Vagina (tissue), 2 donors: ENCODE results near the gene SLC40A1. TPM values are rescaled to one million over a fixed set of nuclear protein-coding genes. Genes with fewer than 3 reads are reported as not detected.

Source experiments
- DNase-seq, 2 donors: peaks; one replicate each; pipeline ENCODE4 v3.0.0-alpha.2; 2017; ENCODE audit errors: extremely low spot score in 2 of 2
- H3K27ac ChIP-seq: fragments of 200-600 bp; sonication (generic); one replicate; pipeline ENCODE4 v1.5.1; 2019
- H3K27me3 ChIP-seq: fragments of 200-600 bp; sonication (generic); one replicate; pipeline ENCODE4 v1.5.1; 2019
- H3K36me3 ChIP-seq, 2 donors: fragments of 200-600 bp; sonication (generic); one replicate each; pipeline ENCODE4 v1.5.1; 2017 to 2019
- H3K4me1 ChIP-seq: fragments of 200-600 bp; sonication (generic); one replicate; pipeline ENCODE4 v1.5.1; 2019
- H3K4me3 ChIP-seq, 2 donors: fragments of 200-600 bp; sonication (generic); 1 replicate in 1 of 2; 2 replicates in 1 of 2; pipeline ENCODE4 v1.5.1; 2016 to 2019
- H3K9me3 ChIP-seq: fragments of 200-600 bp; sonication (generic); one replicate; pipeline ENCODE4 v1.5.1; 2019
- CTCF ChIP-seq, 3 experiments: fragments of 450-650 bp in 2 of 3; fragments of 200-600 bp in 1 of 3; sonication (generic) in 1 of 3; IDR thresholded peaks; one replicate each; pipeline ENCODE4 v1.5.1; 2017 to 2019; ENCODE audit warnings: antibody characterized with exemption in 3 of 3, mild to moderate bottlenecking in 2 of 3, moderate library complexity in 2 of 3
- POLR2A ChIP-seq, 2 donors: fragments of 450-650 bp; IDR thresholded peaks; one replicate each; pipeline ENCODE4 v1.6.1; 2017; ENCODE audit warnings: antibody characterized with exemption in 2 of 2, mild to moderate bottlenecking in 2 of 2, moderate library complexity in 2 of 2
- POLR2AphosphoS5 ChIP-seq, 2 donors: sonication (generic); formaldehyde crosslinking; IDR thresholded peaks; one replicate each; pipeline ENCODE4 v1.9.0; 2017; ENCODE audit warnings: antibody characterized with exemption in 2 of 2, mild to moderate bottlenecking in 2 of 2, low read depth in 1 of 2; ENCODE audit not compliant: insufficient read depth in 1 of 2
- intact Hi-C: fragments of 100-400 bp; cut with DNase I; formaldehyde crosslinking; loops from one replicate; pipeline ENCODE4 v1.15.1; 2023
- total RNA-seq: library from RNA; depleted of rRNA; stranded (reverse); fragments of >200 nt; gene quantifications from one replicate; pipeline ENCODE4 v1.2.3, GENCODE V29; 2016

SLC40A1 gene
- total RNA-seq, 1 donor from 2014 or later, result 53.3 TPM

DNA sequence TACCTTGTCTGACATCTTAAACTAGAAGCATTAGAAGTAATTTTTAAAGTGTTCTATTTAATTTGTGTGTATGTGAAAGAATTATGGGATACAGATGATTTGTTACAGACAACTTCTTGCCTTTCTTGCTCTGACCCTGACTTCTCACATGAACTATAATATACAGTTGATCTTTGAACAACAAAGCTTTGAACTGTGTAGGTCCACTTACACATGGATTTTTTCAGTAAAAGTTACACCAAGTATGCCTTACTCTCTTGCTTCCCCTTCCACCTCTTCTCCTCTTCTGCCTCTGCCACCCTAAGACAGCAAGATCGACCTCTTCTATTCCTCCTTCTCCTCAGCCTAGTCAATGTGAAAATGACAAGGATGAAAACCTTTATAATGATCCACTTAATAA lies 42.2 kb downstream of the SLC40A1 start:
- Histone ChIP-seq H3K27ac (no peak overlapping the region), H3K36me3 (no peaks in the 10 kb centered on the region), H3K9me3 (no peaks in the 10 kb centered on the region), H3K4me3 (no peak overlapping the region), H3K27me3 (no peaks in the 10 kb centered on the region), H3K4me1 (peaks cover 32% of the 10 kb centered on the region)
- no peak for TF ChIP-seq POLR2AphosphoS5 (IDR thresholded peaks at IDR 0.05; ENCODE audit: insufficient read depth in 1 of 2, low read depth in 1 of 2)
- no peak for TF ChIP-seq POLR2A (IDR thresholded peaks at IDR 0.05)
- TF ChIP-seq CTCF (IDR thresholded peaks at IDR 0.05), result no peak
- no peak for DNase-seq
- intact Hi-C loops, result no loop called here

GRCh38 chr2:189536830-189537229 lies 43.8 kb downstream of the SLC40A1 start:
- H3K9me3 ChIP-seq, result no peaks in the 10 kb centered on the region
- H3K27me3 ChIP-seq, result no peaks in the 10 kb centered on the region
- intact Hi-C loops, result no loop called here
- TF ChIP-seq POLR2AphosphoS5 (IDR thresholded peaks at IDR 0.05; ENCODE audit: insufficient read depth in 1 of 2, low read depth in 1 of 2) (no peak), POLR2A (IDR thresholded peaks at IDR 0.05) (no peak), CTCF (IDR thresholded peaks at IDR 0.05) (no peak)
- H3K36me3 ChIP-seq, result no peaks in the 10 kb centered on the region
- H3K4me3 ChIP-seq, result no peak overlapping the region
- DNase-seq, result no peak
- H3K27ac ChIP-seq, result no peak overlapping the region
- H3K4me1 ChIP-seq, result peaks cover 26% of the 10 kb centered on the region

DNA sequence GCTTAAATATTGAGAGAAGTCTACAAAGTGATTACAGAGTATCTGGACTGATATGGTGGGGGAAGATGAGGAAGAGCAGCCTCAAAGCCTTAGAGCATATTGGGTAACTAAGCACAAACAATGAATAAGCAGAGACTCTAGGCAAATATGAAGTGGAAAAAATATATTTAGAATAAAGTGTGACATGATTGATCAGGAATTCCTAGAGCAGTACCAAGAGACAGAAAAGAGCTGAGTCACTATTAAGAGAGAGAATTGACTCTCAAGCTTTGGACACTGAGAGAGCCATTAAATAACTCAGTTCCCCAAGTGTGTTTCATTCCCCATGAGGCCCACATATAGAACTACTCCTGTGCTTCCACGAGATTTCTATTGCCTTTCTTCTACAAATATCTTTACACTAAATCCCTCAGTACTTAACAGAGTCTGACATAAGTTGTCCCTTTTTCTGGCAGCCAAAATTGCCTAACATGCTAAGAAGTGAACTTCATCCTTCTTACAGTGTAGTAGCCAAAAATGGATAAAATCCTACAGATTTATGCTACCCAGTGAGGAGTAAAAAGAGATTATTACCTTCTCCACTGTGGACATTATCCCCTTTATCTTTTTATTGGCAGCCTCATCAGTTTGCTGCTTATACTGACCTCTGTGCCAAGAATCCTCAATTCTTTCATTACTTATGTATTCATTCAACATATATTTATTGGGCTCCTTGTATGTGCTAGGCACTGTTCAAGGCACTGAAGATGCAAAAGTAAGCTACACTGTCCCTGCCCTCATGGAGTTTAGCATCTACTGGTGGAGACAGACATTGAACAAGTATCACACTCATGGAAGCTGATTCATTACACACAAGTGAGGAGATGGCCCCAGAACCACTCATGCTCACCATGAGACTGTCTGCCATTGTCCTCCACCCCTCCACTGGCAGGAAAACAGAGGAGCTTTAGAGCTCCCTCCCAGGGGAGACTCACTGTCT lies 45.4 kb downstream of the SLC40A1 start:
- intact Hi-C loops, result no loop called here
- no peaks in the 10 kb centered on the region for H3K27me3 ChIP-seq
- H3K4me1 ChIP-seq, result peaks cover 10% of the 10 kb centered on the region
- no peak for DNase-seq
- no peak overlapping the region for H3K27ac ChIP-seq
- TF ChIP-seq POLR2A (IDR thresholded peaks at IDR 0.05) (no peak), POLR2AphosphoS5 (IDR thresholded peaks at IDR 0.05; ENCODE audit: insufficient read depth in 1 of 2, low read depth in 1 of 2) (no peak), CTCF (IDR thresholded peaks at IDR 0.05) (no peak)
- no peak overlapping the region for H3K4me3 ChIP-seq
- H3K36me3 ChIP-seq, result no peaks in the 10 kb centered on the region
- H3K9me3 ChIP-seq, result no peaks in the 10 kb centered on the region

GRCh38 chr2:189533288-189534035 lies 47.1 kb downstream of the SLC40A1 start:
- no peaks in the 10 kb centered on the region for H3K36me3 ChIP-seq
- no peak for TF ChIP-seq CTCF (IDR thresholded peaks at IDR 0.05)
- no peak for TF ChIP-seq POLR2A (IDR thresholded peaks at IDR 0.05)
- TF ChIP-seq POLR2AphosphoS5 (IDR thresholded peaks at IDR 0.05; ENCODE audit: insufficient read depth in 1 of 2, low read depth in 1 of 2), result no peak
- H3K9me3 ChIP-seq, result no peaks in the 10 kb centered on the region
- peaks cover 9% of the 10 kb centered on the region for H3K4me1 ChIP-seq
- DNase-seq, result no peak
- H3K27ac ChIP-seq, result no peak overlapping the region
- H3K4me3 ChIP-seq, result no peak overlapping the region
- H3K27me3 ChIP-seq, result no peaks in the 10 kb centered on the region
- intact Hi-C loops, result no loop called here
